ENCODE data around the gene GNB5.
"Not testable (repeated sequence)": the region's sequence is repeated elsewhere in the genome, so short reads cannot be mapped to it uniquely, and the experiment has no call there.

The GNB5 gene

DNA sequence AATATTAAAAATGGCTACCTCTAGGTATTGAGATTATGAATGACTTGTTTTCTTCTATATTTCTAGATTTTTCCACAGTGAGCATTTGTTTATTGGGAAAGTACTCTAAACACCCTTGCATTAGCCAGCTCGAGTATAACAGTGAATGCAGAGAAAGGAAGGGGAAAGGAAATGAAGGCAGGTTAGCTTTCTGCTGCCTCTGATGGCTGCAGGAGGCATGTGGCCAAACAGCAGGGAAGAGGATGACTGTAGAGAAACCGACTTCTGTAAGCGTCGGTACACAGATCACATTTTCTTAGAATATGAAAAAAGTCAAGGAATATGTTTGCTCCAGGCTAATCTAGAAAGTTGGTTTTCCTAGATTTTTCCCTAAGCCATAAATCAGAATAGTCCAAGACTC is 19.8 kb downstream of the GNB5 start:
- no peak for DNase-seq

DNA sequence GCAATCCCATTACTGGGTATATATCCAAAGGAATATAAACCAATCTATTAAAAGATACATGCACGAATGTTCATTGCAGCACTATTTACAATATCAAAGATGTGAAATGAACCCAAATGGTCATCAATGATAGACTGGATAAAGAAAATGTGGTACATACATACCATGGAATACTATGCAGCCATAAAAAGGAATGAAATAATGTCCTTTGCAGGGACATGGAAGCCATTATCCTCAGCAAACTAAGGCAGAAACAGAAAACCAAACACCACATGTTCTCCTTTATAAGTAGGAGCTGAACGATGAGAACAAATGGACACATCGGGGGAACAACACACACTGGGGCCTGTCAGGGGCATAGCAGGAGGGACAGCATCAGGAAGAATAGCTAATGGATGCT is 21.0 kb downstream of the GNB5 start:
- not testable (repeated sequence) for DNase-seq

DNA sequence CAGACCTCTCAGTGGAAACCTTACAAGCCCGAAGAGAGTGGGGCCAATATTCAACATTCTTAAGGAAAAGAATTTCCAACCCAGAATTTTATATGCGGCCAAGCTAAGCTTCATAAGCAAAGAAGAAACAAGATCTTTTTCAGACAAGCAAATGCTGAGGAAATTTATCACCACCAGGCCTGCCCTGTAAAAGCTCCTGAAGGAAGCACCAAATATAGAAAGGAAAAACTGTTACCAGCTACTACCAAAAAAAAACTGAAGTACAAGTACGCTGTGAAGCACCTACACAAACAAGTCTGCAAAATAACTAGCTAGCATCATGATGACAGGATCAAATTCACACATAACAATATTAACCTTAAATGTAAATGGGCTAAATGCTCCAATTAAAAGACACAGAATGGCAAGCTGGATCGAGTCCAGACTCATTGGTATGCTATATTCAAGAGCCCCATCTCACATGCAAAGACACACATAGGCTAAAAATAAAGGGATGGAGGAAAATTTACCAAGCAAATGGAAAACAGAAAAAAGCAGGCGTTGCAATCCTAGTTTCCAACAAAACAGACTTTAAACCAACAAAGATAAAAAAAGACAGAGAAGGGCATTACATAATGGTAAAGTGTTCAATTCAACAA is 25.6 kb downstream of the GNB5 start:
- DNase-seq = not testable (repeated sequence)

DNA sequence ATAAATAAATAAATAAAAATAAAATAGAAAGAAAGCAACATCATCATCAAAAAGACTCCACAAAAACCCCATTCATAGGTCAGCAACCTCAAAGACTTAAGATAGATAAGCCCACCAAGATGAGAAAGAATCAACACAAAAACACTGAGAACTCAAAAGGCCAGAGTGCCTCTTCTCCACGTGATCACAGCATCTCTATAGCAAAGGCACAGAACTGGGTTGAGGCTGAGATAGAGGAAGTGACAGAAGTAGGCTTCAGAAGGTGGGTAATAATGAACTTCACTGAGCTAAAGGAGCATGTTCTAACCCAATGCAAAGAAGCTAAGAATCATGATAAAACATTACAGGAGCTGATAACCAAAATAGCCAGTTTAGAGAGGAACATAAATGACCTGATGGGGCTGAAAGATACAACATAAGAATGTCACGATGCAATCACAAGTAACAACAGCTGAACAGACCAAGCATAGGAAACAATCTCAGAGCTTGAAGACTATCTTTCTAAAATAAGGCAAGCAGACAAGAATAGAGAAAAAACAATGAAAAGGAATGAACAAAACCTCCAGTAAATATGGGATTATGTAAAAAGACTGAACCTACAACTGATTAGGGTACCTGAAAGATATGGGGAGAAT is 26.4 kb downstream of the GNB5 start:
- DNase-seq = no peak

DNA sequence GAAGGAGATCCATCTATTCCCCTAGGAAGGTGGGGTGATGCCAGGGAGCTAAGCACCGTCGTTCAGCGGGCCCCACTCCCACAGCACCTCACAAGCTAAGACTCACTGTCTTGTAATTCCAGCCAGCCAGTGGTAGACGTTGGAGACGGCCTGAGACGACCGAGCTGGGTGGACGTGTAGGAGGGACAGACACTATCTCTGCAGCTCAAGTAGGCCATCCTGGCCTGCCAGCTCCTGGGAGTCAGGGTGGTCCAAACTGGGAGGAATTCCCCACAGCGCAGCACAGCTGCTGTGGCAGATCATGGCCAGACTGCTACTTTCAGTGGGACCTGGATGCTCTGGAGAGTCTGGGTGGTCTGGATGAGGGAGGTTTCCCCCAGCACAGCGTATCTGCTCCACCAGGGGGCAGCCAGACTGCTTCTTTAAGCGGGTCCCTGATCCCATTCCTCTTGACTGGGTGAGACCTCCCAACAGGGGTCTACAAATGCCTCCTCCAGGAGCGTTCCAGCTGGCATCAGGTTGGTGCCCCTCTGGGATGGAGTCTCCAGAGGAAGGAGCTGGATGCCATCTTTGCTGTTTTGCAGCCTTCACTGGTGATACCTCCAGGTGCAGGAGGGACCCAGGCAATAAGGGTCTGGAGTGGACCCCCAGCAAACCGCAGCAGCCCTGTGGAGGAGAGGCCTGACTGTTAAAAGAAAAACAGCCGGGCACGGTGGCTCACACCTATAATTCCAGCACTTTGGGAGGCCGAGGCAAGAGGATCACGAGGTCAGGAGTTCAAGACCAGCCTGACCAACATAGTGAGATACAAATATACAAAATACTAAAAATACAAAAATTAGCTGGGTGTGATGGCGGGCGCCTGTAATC is 27.6 kb downstream of the GNB5 start:
- DNase-seq = no peak

DNA sequence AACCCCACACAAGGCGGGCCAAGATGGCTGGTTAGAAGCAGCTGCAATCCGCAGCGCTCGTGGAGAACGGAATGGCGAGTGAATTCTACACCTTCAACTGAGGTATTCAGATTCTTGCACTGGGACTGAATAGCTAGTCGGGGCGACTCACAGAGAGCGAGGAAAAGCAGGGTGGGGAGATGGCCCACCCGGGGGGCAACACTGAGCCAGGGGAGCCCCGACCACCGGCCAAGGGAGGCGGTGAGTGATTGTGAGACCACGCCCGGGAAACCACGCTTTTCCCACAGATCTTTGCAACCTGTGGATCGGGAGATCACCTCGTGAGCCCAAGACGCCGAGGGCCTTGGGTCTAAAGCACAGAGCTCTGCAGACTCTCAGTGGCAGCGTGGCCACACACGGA is 28.3 kb downstream of the GNB5 start:
- DNase-seq = no peak

DNA sequence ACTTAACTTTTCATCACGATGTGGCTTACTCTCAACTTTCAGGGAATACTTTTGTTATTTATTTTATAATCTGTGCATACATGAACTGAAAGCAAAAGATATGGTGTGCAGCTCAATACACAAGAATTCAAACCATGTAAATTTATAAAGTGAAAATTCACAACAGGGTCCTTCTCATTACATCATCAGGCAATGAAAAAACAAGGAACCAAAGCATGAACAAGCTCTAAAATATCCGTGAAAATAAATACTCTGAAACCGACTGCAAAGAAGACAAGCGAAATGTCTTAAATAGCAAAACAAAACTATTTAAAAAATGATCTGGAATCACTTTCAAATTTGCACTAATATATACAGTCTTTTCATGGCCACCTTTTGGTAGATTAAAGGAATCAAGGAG is 28.9 kb downstream of the GNB5 start:
- DNase-seq = no peak

DNA sequence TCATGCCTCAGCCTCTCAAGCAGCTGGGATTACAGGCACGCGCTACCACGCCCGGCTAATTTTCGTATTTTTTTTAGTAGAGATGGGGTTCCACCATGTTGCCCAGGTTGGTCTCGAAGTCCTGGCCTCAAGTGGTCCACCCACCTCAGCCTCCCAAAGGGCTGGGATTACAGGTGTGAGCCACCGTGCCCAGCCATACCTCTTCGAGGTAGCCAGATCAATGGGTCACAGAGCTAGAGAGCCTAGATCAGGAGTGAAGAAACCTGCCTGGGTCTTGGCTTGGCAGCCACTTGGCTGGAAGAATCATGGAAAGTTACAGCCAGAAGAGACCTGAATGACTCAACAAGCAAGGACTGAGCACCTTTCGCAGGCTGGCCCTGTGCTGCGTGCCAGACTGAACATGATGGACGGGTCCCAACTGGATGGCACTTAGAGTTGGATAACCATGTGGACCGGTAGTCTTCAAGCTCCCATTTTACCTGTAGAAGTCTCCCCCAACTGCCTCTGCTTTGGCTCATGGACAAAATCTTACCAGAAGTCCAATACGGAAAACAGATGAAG is 29.7 kb downstream of the GNB5 start:
- no peak for DNase-seq

DNA sequence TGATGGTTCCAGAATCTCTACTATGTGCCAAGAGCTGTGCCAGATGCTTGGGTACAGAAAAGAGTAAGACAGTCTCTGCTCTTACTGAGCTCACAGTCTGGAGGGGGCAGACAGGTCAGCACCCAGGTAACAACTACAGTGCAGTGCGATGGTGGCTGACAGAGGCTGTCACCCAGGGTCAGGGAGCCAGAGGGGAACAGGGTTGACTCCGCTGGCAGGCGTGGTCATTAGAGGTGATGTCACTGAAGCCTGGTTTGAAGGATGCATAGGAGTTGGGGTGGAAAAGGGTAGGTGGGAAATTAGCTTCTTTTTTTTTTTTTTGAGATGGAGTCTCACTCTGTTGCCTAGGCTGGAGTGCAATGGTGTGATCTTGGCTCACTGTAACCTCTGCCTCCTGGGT is 31.5 kb downstream of the GNB5 start:
- no peak for DNase-seq

DNA sequence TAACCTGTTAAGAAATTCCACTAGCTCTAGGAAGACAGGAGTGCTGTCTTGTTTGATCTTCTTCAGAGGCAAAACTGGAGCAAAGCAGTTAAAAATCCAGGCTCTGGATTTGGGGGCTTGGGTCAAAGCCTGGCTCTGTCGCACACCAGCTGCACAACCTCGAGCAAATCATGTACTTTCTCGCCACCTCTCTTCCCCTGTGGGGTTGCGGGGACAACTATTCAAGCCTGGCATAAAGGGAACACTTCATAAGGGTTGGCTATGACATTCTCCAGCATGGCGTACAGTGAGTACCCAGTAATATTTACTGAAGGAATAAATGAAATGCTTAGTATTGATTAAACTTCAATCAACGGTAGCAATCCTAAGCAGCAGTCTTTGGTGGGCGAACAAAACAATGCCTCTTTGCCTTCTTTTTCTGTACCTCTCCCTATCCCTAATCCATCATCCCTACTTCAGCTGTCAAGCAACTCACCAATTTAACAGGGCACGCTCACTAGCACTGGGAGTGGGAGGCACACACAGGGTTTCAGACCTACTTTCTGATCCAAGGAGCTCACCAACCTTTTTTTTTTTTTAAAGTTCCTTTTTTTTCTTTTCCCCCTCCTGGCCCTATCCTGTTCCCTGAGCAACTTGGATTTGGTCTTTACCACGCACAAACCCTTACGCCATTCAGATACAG is 33.0 kb downstream of the GNB5 start:
- DNase-seq = no peak

DNA sequence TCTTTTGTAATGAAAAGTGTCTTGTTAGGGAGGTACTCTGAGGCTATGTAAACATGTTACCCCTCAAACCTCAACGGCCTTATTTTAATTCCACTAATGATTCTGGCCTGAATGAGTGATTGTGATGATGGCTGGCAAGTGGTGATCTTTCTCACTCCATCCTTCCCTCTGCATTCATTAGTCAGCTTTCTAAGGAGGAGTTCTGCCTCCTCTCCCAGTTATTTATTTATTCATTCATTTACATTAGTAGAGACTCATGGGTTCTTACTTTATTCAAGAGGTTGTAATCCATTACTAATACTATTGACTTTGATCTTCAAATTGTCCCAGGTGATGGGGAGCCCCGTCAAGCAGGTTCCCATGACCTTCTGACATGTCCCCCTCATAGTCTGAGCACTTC is 35.3 kb downstream of the GNB5 start:
- DNase-seq = no peak

DNA sequence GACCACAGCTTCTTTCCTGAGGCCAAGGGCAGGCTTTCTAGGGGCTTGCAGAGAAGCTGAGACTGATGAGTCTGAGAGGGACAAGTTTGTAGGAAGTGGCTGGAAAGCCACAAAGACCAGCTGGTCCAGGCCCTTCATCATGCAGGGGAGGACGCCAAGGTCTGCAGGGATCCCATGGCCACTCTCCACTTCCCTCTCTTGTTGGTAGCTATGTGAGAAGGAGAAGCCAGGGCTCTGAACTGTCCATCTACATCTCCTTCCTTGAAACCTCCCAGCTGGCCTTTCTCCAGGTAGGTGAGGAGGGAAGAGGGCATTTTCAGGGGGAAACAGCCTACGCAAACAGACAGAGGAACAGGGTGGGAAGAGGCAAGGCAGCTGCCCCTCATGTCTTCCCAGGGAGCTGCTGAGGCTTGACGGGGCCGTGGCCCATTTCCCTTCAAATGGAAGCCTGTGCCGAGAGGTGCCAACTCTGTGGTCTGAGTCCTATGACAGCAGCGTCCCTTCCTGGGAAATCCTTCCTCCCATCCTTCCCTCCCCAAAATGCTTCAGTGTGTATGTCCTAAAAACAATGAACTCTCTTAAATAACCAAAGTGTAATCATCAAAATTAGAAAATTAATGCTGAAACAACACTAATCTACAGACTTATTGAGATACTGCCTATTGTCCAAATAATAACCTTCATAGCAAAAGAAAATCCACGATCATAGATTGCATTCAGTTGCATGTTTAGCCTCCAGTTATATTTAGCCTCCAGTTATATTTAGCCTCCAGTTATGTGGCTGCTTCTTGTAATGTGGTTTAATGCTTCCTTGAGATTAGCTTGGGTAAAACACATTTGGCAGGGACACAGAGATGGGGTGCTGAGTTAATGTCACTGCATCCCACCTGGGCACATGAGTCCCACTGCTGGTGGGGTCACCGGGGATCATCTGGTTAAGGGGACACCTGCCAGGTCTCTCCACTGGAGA is 36.0 kb downstream of the GNB5 start:
- no peak for DNase-seq

DNA sequence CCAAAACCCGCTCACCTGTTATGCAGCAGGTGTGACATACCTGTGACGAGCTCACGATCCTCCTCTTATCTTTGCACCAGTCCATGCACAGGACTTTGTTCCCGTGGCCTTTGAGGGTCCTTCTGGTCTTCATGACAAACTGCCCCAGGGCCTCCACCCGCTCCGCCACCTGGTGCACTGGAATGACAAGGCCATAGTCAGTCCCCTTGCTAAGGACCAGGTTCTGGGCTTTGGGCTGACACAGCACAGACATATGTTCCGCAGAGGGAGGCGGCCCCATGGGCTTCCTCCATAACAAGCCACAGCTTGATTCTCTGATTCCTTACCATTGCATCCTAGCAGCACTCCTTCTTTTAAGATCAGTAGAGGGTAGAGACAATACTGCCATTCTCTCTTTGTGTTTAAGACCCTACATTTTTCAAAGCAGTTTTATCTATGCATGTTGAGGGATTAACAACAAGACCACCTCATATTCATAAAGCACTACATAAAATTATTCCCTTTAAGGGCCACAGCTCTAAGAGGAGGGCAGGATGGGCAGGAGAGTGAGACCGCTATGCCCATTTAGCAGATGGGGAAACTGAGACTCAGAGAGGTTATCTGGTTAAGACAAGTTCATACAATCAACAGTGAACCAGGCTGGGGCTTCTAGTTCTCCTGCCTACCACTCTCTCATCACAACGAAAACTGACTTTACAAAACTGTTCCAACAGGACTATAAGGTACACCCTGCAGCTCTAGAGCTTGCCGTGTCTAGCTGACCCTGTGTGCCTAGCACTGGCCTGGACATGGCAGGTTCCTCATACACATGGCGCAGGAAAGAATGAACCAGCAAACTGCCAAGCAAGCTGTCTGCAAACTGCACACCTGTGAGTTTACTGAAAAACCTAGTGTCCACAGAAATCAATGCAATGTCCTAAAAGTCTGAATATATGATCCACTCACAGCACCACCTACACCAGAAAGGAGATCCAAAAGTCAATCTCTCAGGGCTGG is 37.0 kb downstream of the GNB5 start:
- no peak for DNase-seq

DNA sequence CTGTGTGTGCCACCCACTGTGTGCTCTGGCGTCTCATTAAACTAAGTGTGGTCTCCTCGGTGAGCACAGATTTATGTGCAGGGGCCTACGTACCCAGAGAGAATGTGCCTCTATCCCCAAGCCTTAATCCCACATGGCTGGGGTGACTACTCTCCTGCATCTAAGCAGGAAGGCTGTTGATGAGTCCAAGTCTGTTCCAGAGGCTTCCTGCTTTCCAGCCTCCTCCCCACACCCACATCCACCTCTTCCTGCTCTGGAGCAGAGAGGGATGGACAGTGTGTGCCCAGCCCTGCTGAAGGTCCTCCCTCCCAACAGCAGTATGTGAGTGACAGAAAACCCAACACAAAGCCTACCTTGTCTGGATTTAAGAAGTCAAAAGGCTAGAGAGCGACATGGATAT is 39.8 kb downstream of the GNB5 start:
- no peak for DNase-seq

DNA sequence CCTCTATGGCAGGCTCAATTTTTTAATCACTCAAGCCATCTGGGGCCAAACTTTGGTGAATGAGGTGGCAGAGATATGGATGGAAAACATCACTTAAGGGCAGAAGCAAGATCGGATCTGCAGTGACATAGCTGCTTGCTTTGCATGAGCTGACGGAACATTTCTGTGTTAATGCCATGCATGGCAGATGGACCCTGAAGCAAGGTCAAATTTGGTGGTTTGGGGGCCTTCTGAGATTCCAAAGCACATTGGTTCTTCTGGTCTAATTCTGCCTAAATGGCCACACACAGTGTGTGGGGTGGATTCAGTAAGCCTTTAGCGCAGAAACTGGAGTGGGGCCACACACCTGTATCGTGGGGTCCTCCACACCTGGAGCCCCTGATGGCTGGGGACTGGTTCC is 40.3 kb downstream of the GNB5 start:
- DNase-seq = no peak

DNA sequence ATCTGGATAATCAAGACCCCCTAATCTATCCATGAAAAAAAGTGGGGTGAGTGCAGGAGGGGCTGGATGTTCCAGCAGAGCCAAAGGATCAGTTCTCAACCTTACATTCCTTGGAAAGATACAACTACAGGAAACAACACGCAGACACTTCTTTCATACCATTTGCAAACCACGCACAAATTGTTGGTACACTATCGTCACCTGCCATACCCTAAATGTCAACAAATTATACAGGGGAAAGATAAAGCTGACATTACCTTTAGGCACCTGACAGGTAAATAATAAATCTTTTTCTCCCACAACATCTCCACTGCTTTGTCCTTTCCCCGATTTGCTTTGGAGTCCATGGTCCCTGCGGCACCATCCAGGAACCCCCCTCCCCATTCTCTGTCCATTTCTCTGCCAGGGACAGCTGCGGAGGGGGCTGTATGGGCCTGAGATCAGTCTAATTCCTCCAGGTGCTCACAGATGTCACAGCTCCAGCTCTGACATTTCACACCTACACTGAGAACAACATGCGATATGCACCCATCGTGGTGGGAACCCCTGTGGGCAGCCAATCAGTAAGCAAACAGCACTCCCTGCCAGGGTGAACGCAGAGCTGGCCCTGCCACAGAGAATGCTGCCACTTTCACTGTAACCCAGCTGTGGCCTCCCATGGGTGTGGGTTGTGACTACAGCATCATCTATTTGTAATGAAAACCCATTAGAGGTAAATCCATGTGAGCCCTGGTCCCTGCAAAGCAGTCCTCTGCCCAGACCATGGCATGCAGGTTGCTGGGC is 41.0 kb downstream of the GNB5 start:
- no peak for DNase-seq

DNA sequence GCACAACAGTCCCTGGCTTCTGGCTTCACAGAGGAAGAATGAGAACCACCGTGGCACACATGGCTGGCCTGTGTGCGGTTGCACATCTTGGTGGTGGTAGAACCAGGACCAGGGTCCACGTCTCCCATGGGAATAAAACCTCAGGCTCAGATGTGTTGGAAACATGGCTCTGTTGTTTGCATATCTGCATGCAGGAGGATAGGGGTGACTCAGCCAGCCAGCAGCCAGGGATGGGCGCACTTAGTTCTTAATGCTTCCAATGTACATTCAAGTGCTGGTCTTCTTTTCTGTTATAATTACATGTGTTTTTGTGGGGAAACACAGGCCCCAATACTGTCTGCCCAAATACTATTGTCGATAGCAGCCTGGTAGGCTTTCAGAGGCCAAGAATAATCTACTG is 42.8 kb downstream of the GNB5 start:
- DNase-seq = no peak

DNA sequence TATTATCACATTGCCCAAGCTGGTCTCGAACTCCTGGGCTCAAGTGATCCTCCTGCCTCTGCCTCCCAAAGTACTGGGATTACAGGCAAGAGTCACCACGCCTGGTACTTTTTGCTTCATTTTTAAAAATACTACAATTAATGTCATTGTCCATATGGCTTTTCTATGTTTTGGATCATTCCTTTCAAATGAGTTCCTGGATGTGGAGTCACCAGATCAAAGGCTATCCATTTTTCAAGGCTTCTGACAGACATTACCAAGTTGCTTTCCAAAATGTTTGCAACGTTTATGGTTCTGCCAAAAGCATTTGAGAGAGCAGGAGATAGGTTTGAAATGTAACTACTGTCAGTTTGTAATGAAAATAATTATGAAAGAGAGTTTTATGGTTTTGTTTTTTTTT is 44.4 kb downstream of the GNB5 start:
- DNase-seq = no peak

DNA sequence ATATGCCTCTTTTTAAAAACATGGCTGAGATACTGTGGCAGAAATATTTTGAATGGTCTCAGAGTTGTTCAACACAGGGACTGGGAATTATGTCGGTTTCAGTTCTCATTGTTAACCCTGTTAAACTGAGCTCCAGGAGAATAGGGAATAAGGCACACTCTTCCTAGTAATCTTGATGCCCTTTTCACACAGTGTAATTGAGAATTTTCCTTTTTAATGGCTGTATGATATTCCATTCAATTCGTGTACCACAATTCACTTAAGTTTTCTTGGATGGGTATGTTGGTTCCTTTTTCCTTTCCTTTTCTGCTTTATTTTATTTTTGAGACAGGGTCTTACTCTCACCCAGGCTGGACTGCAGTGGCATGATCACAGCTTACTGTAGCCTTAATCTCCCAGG is 44.9 kb downstream of the GNB5 start:
- no peak for DNase-seq
